Neural cell (in vitro differentiated cells): ENCODE results near the gene DCAF5.
"Not testable (repeated sequence)": the region's sequence is repeated elsewhere in the genome, so short reads cannot be mapped to it uniquely, and the experiment has no call there.

Experiments used
- EZH2 ChIP-seq: fragments of 200-600, 300-800 bp; shearing (Covaris generic), sonication (generic); IDR thresholded peaks from 2 replicates; pipeline ENCODE4 v1.6.1; 2014; ENCODE audit warnings: antibody characterized with exemption, low read length, borderline replicate concordance, mild to moderate bottlenecking; ENCODE audit not compliant: insufficient read depth, poor library complexity, severe bottlenecking
- POLR2AphosphoS5 ChIP-seq: IDR thresholded peaks from 2 replicates; pipeline ENCODE4 v1.6.1; 2012
- RAD21 ChIP-seq: fragments of 450-650 bp; conservative IDR thresholded peaks from 2 replicates; pipeline ENCODE4 v1.6.1; 2014; ENCODE audit warnings: antibody characterized with exemption, mild to moderate bottlenecking, moderate library complexity
- SMC3 ChIP-seq: fragments of 450-650 bp; conservative IDR thresholded peaks from 2 replicates; pipeline ENCODE4 v1.6.1; 2014; ENCODE audit warnings: antibody characterized with exemption, mild to moderate bottlenecking, moderate library complexity; ENCODE audit not compliant: poor library complexity
- TAF1 ChIP-seq: IDR thresholded peaks from 2 replicates; pipeline ENCODE4 v1.6.1; 2012; ENCODE audit warnings: low read depth
- TF ChIP-seq, protein P1 (sequence below): fragments of 450-650 bp; IDR thresholded peaks from 2 replicates; pipeline ENCODE4 v1.5.1; 2014; ENCODE audit warnings: antibody characterized with exemption, mild to moderate bottlenecking, moderate library complexity; ENCODE audit not compliant: poor library complexity, severe bottlenecking
- TF ChIP-seq, protein P2 (sequence below): IDR thresholded peaks from 2 replicates; pipeline ENCODE4 v1.6.1; 2012; ENCODE audit warnings: borderline replicate concordance

DNA sequence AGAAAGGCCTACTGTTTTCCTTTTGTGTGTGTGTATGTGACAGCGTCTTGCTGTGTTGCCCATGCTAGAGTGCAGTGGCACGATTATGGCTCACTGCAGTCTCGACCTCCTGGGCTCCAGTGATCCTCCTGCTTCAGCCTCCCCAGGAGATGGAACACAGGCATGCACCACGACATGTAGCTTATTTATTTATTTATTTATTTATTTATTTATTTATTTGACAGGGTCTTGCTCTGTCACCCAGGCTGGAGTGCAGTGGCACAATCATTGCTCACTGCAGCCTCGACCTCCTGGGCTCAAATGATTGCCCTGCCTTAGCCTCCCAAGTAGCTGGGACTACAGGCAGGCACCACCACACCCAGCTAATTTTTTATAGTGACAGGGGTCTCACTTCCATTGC lies 75.7 kb downstream of the DCAF5 start:
- TF ChIP-seq SMC3, POLR2AphosphoS5, RAD21, EZH2, TAF1: not testable (repeated sequence)
- TF ChIP-seq, protein P1, sequence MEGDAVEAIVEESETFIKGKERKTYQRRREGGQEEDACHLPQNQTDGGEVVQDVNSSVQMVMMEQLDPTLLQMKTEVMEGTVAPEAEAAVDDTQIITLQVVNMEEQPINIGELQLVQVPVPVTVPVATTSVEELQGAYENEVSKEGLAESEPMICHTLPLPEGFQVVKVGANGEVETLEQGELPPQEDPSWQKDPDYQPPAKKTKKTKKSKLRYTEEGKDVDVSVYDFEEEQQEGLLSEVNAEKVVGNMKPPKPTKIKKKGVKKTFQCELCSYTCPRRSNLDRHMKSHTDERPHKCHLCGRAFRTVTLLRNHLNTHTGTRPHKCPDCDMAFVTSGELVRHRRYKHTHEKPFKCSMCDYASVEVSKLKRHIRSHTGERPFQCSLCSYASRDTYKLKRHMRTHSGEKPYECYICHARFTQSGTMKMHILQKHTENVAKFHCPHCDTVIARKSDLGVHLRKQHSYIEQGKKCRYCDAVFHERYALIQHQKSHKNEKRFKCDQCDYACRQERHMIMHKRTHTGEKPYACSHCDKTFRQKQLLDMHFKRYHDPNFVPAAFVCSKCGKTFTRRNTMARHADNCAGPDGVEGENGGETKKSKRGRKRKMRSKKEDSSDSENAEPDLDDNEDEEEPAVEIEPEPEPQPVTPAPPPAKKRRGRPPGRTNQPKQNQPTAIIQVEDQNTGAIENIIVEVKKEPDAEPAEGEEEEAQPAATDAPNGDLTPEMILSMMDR = not testable (repeated sequence)
- TF ChIP-seq, protein P2, sequence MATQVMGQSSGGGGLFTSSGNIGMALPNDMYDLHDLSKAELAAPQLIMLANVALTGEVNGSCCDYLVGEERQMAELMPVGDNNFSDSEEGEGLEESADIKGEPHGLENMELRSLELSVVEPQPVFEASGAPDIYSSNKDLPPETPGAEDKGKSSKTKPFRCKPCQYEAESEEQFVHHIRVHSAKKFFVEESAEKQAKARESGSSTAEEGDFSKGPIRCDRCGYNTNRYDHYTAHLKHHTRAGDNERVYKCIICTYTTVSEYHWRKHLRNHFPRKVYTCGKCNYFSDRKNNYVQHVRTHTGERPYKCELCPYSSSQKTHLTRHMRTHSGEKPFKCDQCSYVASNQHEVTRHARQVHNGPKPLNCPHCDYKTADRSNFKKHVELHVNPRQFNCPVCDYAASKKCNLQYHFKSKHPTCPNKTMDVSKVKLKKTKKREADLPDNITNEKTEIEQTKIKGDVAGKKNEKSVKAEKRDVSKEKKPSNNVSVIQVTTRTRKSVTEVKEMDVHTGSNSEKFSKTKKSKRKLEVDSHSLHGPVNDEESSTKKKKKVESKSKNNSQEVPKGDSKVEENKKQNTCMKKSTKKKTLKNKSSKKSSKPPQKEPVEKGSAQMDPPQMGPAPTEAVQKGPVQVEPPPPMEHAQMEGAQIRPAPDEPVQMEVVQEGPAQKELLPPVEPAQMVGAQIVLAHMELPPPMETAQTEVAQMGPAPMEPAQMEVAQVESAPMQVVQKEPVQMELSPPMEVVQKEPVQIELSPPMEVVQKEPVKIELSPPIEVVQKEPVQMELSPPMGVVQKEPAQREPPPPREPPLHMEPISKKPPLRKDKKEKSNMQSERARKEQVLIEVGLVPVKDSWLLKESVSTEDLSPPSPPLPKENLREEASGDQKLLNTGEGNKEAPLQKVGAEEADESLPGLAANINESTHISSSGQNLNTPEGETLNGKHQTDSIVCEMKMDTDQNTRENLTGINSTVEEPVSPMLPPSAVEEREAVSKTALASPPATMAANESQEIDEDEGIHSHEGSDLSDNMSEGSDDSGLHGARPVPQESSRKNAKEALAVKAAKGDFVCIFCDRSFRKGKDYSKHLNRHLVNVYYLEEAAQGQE = not testable (repeated sequence)
